Activated T-cell treated with anti-CD3 and anti-CD28 coated beads for 48 hours (primary cell): Measurements from ENCODE around the gene NFKBIL1.
"Not testable (repeated sequence)": the region's sequence is repeated elsewhere in the genome, so short reads cannot be mapped to it uniquely, and the experiment has no call there.

ENCODE experiments used
- DNase-seq: peaks from one replicate; pipeline ENCODE4 v3.0.0-alpha.2; 2020; ENCODE audit warnings: low read depth

NFKBIL1 gene

GRCh38 chr6:31581434-31582229, 34.2 kb downstream of the NFKBIL1 start:
- DNase-seq, result no peak

GRCh38 chr6:31582230-31582643, 34.8 kb downstream of the NFKBIL1 start, which contains the start of gene LTB:
Gene LTB (minus strand): TSS chr6:31582424. CDS start chr6:31582417, 7 bp downstream.
- DNase-seq, result no peak

DNA sequence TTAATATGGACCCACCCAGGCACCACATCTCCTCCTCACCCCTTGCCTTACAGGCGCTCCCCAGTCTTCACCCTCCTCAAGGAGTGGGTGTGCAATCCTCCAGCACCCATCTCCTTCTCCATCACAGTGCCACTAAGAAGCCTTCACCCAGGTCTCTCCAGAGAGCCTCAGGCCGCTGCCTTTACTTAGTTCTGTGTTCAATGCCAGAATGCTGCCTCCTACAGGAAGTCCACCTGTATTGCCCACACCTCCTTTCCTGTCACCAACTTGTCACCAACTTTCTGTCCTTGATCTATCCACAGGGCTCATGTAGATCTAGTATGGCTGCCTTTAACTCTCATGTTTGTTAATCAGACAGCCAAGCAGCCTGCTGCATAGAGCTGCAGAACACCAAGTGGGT, 38.1 kb downstream of the NFKBIL1 start:
- no peak for DNase-seq

DNA sequence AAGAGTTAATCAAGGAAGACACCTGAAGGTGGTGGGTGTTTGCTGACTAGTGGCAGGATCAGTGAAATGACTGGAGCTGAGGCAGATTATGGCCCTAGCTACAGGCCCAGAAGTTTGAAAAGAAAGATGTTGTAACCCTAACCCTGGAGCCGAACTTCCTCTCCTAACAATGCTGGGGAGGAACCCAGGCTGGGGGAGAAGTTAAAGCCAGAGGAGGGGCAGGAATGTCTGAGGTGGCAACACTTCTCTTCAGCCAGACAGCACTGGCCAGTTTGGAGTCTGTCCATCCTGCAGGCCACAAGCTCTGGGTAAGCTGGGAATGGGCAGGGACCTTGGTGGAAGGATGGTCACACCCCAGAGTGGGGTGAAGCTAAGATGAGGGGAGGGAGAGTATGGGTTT, 38.6 kb downstream of the NFKBIL1 start, which contains the start of gene LST1:
Gene LST1, plus strand, starts transcription at position 270 of the 400 bp plus-strand sequence. CDS start 1,023 bp downstream, outside the sequence.
- DNase-seq, result no peak

- no peak for DNase-seq
Observed at GRCh38 chr6:31586599-31587281, 39.3 kb downstream of the NFKBIL1 start.

GRCh38 chr6:31587791-31588777, 40.7 kb downstream of the NFKBIL1 start:
- DNase-seq, result no peak

DNA sequence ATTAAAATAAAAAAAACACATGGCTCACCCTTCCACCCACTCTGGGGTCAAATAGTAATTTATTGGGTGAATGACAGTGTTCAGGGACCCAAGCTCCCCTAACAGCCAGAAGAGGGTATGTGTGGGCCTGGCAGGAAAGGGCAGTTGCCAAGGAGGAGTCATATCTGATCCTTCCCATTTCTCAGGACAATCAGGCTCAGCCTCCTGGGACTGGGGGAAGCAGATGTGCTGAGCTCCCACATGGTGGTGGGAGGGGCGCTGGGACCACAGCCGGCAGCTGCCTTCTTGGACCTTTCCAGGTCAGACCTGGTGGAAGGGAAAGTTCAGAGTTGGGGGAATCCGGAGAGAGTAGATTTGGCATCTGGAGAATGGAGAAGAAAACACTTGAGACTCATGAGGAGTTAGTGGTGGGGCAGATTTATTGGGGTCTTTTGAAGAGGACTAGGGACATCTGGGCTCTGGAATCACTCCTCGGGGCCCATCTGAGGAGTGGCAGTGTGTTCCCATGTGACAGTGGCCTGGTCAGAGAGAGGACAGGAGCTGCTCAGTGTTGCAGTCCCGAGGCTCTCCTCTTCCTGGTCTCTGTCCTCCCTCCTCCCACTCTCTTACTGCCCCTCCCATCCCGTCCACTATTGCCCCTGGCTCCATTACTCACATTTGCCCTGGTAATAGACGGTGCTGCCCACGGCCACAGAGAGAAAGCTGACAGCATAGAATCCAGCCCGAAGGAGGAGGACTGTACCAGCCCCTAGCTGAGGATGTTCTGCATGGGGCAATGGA, 41.7 kb downstream of the NFKBIL1 start:
- DNase-seq, result no peak

DNA sequence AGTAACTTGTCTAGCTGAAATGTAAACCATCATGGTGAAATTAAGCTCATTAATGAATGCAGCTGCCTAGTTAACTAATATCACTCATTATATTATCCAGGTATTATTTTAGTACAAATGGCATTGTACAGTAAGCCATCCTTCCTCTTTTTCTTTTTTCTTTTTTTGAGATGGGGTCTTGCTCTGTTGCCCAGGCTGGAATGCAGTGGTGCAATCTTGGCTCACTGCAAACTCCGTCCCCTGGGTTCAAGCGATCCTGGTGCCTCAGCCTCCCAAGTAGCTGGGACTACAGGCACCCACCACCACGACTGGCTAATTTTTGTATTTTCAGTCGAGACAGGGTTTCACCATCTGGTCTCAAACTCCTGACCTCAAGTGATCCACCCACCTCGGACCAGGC, 43.3 kb downstream of the NFKBIL1 start:
- DNase-seq, result not testable (repeated sequence)

- no peak for DNase-seq
Observed at GRCh38 chr6:31592396-31592771, 45.0 kb downstream of the NFKBIL1 start.

DNA sequence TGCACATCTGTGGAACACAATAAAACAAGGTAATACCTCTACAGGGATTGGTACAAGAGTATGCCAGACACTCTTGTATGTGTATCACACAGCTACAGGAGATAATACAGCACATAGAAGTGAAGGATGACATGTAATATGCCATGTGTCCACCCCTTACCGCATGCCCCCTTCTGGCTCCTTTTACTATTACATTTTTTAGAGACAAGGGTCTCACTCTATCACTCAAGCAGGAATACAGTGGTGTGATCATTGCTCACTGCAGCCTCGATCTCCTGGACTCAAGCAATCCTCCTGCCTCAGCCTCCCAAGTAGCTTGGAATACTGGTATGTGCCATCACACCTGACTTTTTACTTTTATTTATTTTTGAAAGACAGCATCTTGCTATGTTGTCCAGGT, 49.6 kb downstream of the NFKBIL1 start:
- no peak for DNase-seq

- DNase-seq, result no peak
Observed at GRCh38 chr6:31607317-31607716, 59.9 kb downstream of the NFKBIL1 start.
